ENCODE measurements around the gene KLHL26. TPM values are rescaled to one million over a fixed set of nuclear protein-coding genes. Genes with fewer than 3 reads are reported as not detected.
A peak's percentile ranks its signal among the peaks of the same experiment; 100 is the strongest.
"Not testable (repeated sequence)": the region's sequence is repeated elsewhere in the genome, so short reads cannot be mapped to it uniquely, and the experiment has no call there.

The KLHL26 gene
- total RNA-seq, 1 donor from 2014 or later: 12.0 TPM

DNA sequence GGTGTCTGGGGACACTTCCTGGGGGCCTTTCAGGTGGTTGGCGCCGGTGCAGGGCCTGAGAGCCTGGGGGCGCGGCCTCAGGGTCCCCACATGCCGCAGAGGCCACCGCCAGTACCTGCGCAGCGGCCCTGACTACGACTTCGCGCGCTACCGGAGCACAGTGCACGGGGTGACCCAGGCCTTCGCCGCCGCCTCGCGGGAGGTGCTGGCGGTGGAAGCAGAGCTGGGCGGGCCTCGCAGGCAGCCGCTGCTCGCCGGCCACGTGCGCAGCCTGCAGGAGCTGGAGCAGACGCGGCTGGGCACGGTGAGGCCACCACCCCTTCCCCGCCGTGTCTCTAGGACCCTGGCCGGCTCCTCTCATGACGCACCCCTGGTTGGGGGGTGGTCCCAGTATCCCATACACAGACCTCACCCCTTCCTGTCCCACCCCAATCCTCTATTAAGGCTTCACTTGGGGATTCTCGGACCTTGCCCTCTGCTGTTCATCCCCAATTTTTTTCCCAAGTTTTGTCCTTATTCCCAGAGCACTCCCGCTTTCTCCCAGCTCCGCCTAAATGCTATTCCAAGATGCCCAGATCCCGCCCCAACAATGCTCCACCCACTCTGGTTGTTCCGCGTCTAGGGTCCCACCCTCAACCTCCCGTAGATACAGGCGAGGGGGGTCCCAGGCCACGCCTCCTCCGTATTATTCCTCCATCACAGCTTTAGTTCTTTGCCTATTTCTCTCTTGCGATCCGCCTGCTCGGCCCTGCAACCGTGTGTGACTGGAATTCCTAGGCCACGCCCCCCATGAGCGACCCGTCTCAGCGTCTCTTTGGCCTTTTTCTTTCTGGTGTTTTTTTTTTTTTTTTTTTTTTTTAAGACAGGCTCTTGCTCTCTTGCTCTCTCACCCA, 47.2 kb upstream of the KLHL26 start:
- DNase-seq: peak; percentile 85
- Mint-ChIP-seq H3K9me3 (ENCODE audit: unreplicated experiment) (peaks cover 24% of the 10 kb centered on the region), H3K27ac (ENCODE audit: unreplicated experiment) (peak overlapping the region; percentile 93), H3K36me3 (ENCODE audit: unreplicated experiment) (no peaks in the 10 kb centered on the region), H3K4me3 (ENCODE audit: unreplicated experiment) (peak overlapping the region; percentile 96), H3K27me3 (ENCODE audit: unreplicated experiment) (peaks cover 9% of the 10 kb centered on the region), H3K4me1 (ENCODE audit: low read depth, unreplicated experiment) (peaks cover 8% of the 10 kb centered on the region)
- TF ChIP-seq, protein P1, sequence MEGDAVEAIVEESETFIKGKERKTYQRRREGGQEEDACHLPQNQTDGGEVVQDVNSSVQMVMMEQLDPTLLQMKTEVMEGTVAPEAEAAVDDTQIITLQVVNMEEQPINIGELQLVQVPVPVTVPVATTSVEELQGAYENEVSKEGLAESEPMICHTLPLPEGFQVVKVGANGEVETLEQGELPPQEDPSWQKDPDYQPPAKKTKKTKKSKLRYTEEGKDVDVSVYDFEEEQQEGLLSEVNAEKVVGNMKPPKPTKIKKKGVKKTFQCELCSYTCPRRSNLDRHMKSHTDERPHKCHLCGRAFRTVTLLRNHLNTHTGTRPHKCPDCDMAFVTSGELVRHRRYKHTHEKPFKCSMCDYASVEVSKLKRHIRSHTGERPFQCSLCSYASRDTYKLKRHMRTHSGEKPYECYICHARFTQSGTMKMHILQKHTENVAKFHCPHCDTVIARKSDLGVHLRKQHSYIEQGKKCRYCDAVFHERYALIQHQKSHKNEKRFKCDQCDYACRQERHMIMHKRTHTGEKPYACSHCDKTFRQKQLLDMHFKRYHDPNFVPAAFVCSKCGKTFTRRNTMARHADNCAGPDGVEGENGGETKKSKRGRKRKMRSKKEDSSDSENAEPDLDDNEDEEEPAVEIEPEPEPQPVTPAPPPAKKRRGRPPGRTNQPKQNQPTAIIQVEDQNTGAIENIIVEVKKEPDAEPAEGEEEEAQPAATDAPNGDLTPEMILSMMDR (IDR thresholded peaks at IDR 0.05; ENCODE audit: partially characterized antibody, unreplicated experiment): no peak

DNA sequence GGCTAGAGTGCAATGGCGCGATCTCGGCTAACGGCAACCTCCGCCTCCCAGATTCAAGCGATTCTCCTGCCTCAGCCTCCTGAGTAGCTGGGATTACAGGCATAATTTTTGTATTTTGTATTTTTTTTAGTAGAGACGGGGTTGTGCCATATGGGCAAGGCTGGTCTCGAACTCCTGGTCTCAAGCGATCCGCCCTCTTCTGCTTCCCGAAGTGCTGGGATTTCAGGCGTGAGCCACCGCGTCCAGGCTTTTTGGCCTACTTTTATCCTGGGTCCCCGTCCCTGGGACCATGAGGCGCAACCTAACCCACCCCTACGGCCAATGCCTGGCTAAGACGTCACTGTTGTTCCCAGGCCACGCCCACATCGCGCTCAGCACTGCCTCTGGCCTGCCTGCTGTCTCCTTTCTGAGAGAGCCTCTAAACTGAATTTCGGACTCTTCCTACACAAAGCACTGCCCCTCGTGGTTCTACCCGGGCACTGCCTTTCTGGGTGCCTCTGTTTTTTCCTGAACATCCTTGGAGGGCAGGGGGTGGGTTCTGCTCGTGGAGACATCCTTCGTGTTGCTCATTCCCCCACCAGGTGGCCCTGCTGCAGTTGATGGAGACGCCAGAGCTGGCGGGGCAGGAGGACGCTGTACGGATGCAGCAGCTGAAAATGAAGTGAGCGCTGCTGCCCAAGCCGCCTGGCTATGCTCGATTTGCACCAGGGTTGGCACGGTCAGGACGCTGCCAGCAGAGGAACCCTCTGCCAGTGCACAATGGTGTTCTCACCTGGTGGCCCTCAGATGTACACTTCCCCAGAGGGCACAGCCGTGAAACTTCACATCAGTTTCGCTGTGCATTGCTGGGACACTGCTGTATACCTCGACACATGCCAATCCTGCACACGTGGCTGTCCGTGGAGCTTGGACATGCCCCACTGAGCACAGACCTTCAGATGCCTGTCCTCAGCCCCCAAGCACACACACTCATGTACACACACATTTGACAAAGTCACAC, 46.3 kb upstream of the KLHL26 start:
- Mint-ChIP-seq H3K9me3 (ENCODE audit: unreplicated experiment) (peaks cover 22% of the 10 kb centered on the region), H3K27ac (ENCODE audit: unreplicated experiment) (peak overlapping the region; percentile 93), H3K27me3 (ENCODE audit: unreplicated experiment) (peaks cover 12% of the 10 kb centered on the region), H3K4me1 (ENCODE audit: low read depth, unreplicated experiment) (peaks cover 10% of the 10 kb centered on the region), H3K36me3 (ENCODE audit: unreplicated experiment) (no peaks in the 10 kb centered on the region), H3K4me3 (ENCODE audit: unreplicated experiment) (peak overlapping the region; percentile 96)
- TF ChIP-seq, protein P1 (IDR thresholded peaks at IDR 0.05; ENCODE audit: partially characterized antibody, unreplicated experiment): peak; percentile 81
- DNase-seq: peak; percentile 97

- H3K27ac Mint-ChIP-seq (ENCODE audit: unreplicated experiment): no peak overlapping the region
- peaks cover 29% of the 10 kb centered on the region for H3K9me3 Mint-ChIP-seq (ENCODE audit: unreplicated experiment)
- no peaks in the 10 kb centered on the region for H3K36me3 Mint-ChIP-seq (ENCODE audit: unreplicated experiment)
- TF ChIP-seq, protein P1 (IDR thresholded peaks at IDR 0.05; ENCODE audit: partially characterized antibody, unreplicated experiment): no peak
- no peak overlapping the region for H3K4me3 Mint-ChIP-seq (ENCODE audit: unreplicated experiment)
- H3K27me3 Mint-ChIP-seq (ENCODE audit: unreplicated experiment): peaks cover 17% of the 10 kb centered on the region
- peaks cover 10% of the 10 kb centered on the region for H3K4me1 Mint-ChIP-seq (ENCODE audit: low read depth, unreplicated experiment)
- DNase-seq: no peak
Observed at GRCh38 chr19:18591735-18592385, 45.0 kb upstream of the KLHL26 start.

DNA sequence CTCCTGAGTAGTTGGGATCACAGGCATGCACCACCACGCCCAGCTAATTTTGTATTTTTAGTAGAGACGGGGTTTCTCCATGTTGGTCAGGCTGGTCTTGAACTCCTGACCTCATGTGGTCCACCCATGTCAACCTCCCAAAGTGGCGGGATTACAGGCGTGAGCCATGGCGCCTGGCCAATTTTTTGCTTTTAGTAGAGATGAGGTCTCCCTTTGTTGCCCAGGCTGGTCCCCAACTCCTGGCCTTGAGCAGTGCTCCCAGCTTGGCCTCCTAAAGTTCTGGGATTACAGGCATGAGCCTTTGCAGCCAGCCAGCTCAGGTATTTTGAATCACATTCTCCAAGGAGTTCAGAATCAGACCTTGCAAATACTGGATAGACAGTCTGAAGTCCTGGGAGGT, 44.1 kb upstream of the KLHL26 start:
- Mint-ChIP-seq H3K9me3 (ENCODE audit: unreplicated experiment) (peaks cover 27% of the 10 kb centered on the region), H3K27me3 (ENCODE audit: unreplicated experiment) (peaks cover 17% of the 10 kb centered on the region)
- H3K4me1 Mint-ChIP-seq (ENCODE audit: low read depth, unreplicated experiment); DNase-seq; H3K36me3 Mint-ChIP-seq (ENCODE audit: unreplicated experiment); H3K4me3 Mint-ChIP-seq (ENCODE audit: unreplicated experiment); H3K27ac Mint-ChIP-seq (ENCODE audit: unreplicated experiment): not testable (repeated sequence)
